K562 (cell line): Measurements from ENCODE around the gene AFF1. TPM values are rescaled to one million over a fixed set of nuclear protein-coding genes. Genes with fewer than 3 reads are reported as not detected.

Source experiments
- ATF6 ChIP-seq: sonication (generic); formaldehyde crosslinking; IDR thresholded peaks from 2 replicates; pipeline ENCODE4 v1.4.0; 2020; ENCODE audit warnings: mild to moderate bottlenecking, missing genetic modification reagents
- CUX1 ChIP-seq: fragments of 200-800 bp; sonication (Bioruptor generic); IDR thresholded peaks from 2 replicates; pipeline ENCODE4 v1.6.1; 2016; ENCODE audit warnings: missing genetic modification characterization, missing compliant biosample characterization
- DMBX1 ChIP-seq: fragments of 250-450 bp; sonication (Bioruptor Pico); IDR thresholded peaks from 2 replicates; pipeline ENCODE4 v1.8.0; 2022; ENCODE audit warnings: inconsistent platforms, mild to moderate bottlenecking, moderate library complexity, borderline replicate concordance
- HMGN3 ChIP-seq: IDR thresholded peaks from 2 replicates; pipeline ENCODE4 v1.6.1; 2011; ENCODE audit warnings: borderline replicate concordance, low read depth, mild to moderate bottlenecking, mixed read lengths, low read length; ENCODE audit not compliant: insufficient read length; ENCODE audit errors: extremely low read depth
- KAT7 ChIP-seq: sonication (generic); formaldehyde crosslinking; IDR thresholded peaks from 2 replicates; pipeline ENCODE4 v1.8.0; 2022; ENCODE audit warnings: missing genetic modification reagents, mild to moderate bottlenecking, borderline replicate concordance
- MTF1 ChIP-seq: fragments of 250-450 bp; sonication (Bioruptor Pico); IDR thresholded peaks from 2 replicates; pipeline ENCODE4 v1.9.0; 2021; ENCODE audit warnings: moderate library complexity, mild to moderate bottlenecking, inconsistent platforms, borderline replicate concordance
- NFATC3 ChIP-seq: fragments of 450-650 bp; IDR thresholded peaks from 2 replicates; pipeline ENCODE4 v1.6.1; 2017; ENCODE audit warnings: mild to moderate bottlenecking
- PHB ChIP-seq: fragments of 250-450 bp; sonication (Bioruptor Pico); IDR thresholded peaks from 2 replicates; pipeline ENCODE4 v1.5.0; 2021
- POLR2AphosphoS5 ChIP-seq: IDR thresholded peaks from 2 replicates; pipeline ENCODE4 v1.6.1; 2011; ENCODE audit warnings: mild to moderate bottlenecking, low read depth, low read length, moderate library complexity; ENCODE audit not compliant: control insufficient read depth, insufficient read depth
- POU5F1 ChIP-seq: fragments of 150-350 bp; IDR thresholded peaks from 2 replicates; pipeline ENCODE4 v1.6.1; 2014; ENCODE audit warnings: borderline replicate concordance, low read length, low read depth, mild to moderate bottlenecking; ENCODE audit not compliant: partially characterized antibody
- RAD21 ChIP-seq, 2 experiments: fragments of 250-450 bp in 1 of 2; fragments of 450-650 bp in 1 of 2; sonication (Bioruptor Pico) in 1 of 2; formaldehyde crosslinking in 1 of 2; IDR thresholded peaks in 1 of 2; conservative IDR thresholded peaks in 1 of 2; 2 replicates each; pipeline versions ENCODE4 v1.4.0 to v1.8.0; 2020 to 2022; ENCODE audit warnings: mild to moderate bottlenecking in 2 of 2, moderate library complexity in 1 of 2
- SAFB2 ChIP-seq: fragments of 200-400 bp; formaldehyde crosslinking; IDR thresholded peaks from 2 replicates; pipeline ENCODE4 v1.6.1; 2018; ENCODE audit warnings: borderline replicate concordance, low read length, low read depth, moderate library complexity; ENCODE audit not compliant: severe bottlenecking
- STAT6 ChIP-seq: sonication (generic); formaldehyde crosslinking; IDR thresholded peaks from 2 replicates; pipeline ENCODE4 v1.8.1; 2023; ENCODE audit warnings: mild to moderate bottlenecking, missing genetic modification reagents
- THAP7 ChIP-seq: fragments of 250-450 bp; sonication (Bioruptor Pico); IDR thresholded peaks from 2 replicates; pipeline ENCODE4 v1.5.0; 2021
- polyA plus RNA-seq, 8 experiments: library from polyadenylated mRNA; depleted of rRNA in 4 of 8; stranded (reverse) in 5 of 8; unstranded in 3 of 8; fragments of >200 nt; fragmentation: Nextera tagmentation in 2 of 8; fragmentation: Illumina TruSeq in 1 of 8; extraction: Ambion mirVana in 2 of 8; extraction: Trizol in 1 of 8; gene quantifications; 2 replicates each; pipeline versions ENCODE4 v1.2.1 to v1.2.3, GENCODE V29; 2011 to 2014; ENCODE audit warnings: inconsistent platforms in 1 of 8, missing spikeins in 1 of 8
- total RNA-seq, 7 experiments: library from RNA; depleted of rRNA in 6 of 7; stranded (reverse); fragments of >200 nt in 6 of 7; fragmentation: Illumina TruSeq in 2 of 7; extraction: Trizol in 2 of 7; gene quantifications; 2 replicates each; pipeline versions ENCODE4 v1.2.1 to v1.2.3, GENCODE V29; 2011 to 2021; ENCODE audit warnings: low replicate concordance in 1 of 7

The AFF1 gene
- total and polyA plus RNA-seq, 9 of the 15 experiments (the other 6 are each of a cell fraction or from before 2014, with no cell fraction given): 4.1 to 47.5 (median 17.2) TPM

- TF ChIP-seq STAT6 (no peak), NFATC3 (no peak), PHB (CRISPR knock-in tag) (no peak), SAFB2 (no peak), POU5F1 (no peak), ATF6 (CRISPR knock-in tag) (no peak; the same call in 1 of the 2 replicates), DMBX1 (CRISPR knock-in tag) (no peak), THAP7 (CRISPR knock-in tag) (no peak), HMGN3 (peak; percentile 34), KAT7 (CRISPR knock-in tag) (0 out of 2 replicates have a peak, but pooled peaks have one; percentile 50), RAD21 (CRISPR knock-in tag; conservative IDR thresholded peaks at IDR 0.05 in 1 of 2, IDR thresholded peaks at IDR 0.05 in 1 of 2) (no peak), MTF1 (CRISPR knock-in tag) (no peak), POLR2AphosphoS5 (no peak), CUX1 (CRISPR knock-in tag) (no peak)
These were observed 42.8 kb upstream of the AFF1 start, which contains the start of gene C4orf36 (continued) for GRCh38 chr4:86891762-86892635.
